H1 (cell line): ENCODE measurements around the gene FARS2. TPM values are rescaled to one million over a fixed set of nuclear protein-coding genes. Genes with fewer than 3 reads are reported as not detected.
A peak's percentile ranks its signal among the peaks of the same experiment; 100 is the strongest.

Source experiments
- CTCF ChIA-PET: fragments of 300-600 bp; sonication (Branson Sonifier 250); formaldehyde crosslinking; loops from one replicate; lab custom pipeline; 2021; ENCODE audit not compliant: partially characterized antibody; lab: Charles Lee
- POLR2A ChIA-PET: fragments of 300-600 bp; sonication (Branson Sonifier 250); formaldehyde crosslinking; loops from one replicate; lab custom pipeline; 2021; ENCODE audit warnings: inconsistent platforms; ENCODE audit not compliant: partially characterized antibody; lab: Charles Lee
- DNase-seq, 2 experiments: peaks; one replicate each; pipeline versions ENCODE4 v3.0.0 to v3.0.0-alpha.2; 2010 to 2022; ENCODE audit warnings: low spot score in 2 of 2, low read depth in 1 of 2, mixed read lengths in 1 of 2
- FAIRE-seq: peaks from 2 replicates; lab custom pipeline; 2011; peaks lifted over from hg19 to GRCh38; lab: Jason Lieb, UNC
- H2AFZ ChIP-seq: 2 replicates; pipeline ENCODE4 v1.8.1; 2012; ENCODE audit warnings: low read length, inconsistent platforms
- H2AK5ac ChIP-seq: 2 replicates; pipeline ENCODE4 v1.6.1; 2013; ENCODE audit warnings: low read depth, low read length
- H2BK120ac ChIP-seq: replicated peaks from 2 replicates; pipeline ENCODE3; 2013; ENCODE audit warnings: low read depth, low read length, inconsistent platforms
- H2BK12ac ChIP-seq: 2 replicates; pipeline ENCODE4 v1.6.1; 2013; ENCODE audit warnings: low read depth, low read length
- H2BK15ac ChIP-seq: 2 replicates; pipeline ENCODE4 v1.6.1; 2013; ENCODE audit warnings: low read length
- H2BK20ac ChIP-seq: 2 replicates; pipeline ENCODE4 v1.6.1; 2013; ENCODE audit warnings: low read length
- H2BK5ac ChIP-seq: 2 replicates; pipeline ENCODE4 v1.6.1; 2013; ENCODE audit warnings: low read depth, low read length
- H3K14ac ChIP-seq: 2 replicates; pipeline ENCODE4 v1.6.1; 2013; ENCODE audit warnings: inconsistent platforms; ENCODE audit not compliant: insufficient read length
- H3K18ac ChIP-seq: 2 replicates; pipeline ENCODE4 v1.6.1; 2013; ENCODE audit warnings: low read length; ENCODE audit errors: extremely low read depth
- H3K23ac ChIP-seq: 2 replicates; pipeline ENCODE4 v1.6.1; 2013; ENCODE audit warnings: inconsistent platforms; ENCODE audit not compliant: insufficient read length
- H3K23me2 ChIP-seq: 2 replicates; pipeline ENCODE4 v1.6.1; 2013; ENCODE audit warnings: low read depth, low read length
- H3K27ac ChIP-seq: 2 replicates; pipeline ENCODE4 v1.6.1; 2011; ENCODE audit warnings: low read depth, low read length, inconsistent platforms
- H3K27me3 ChIP-seq, 4 experiments: replicated peaks in 1 of 4; 1 replicate in 1 of 4; 2 replicates in 3 of 4; pipeline versions ENCODE4 v1.6.1 to v1.8.1; 2011 to 2013; ENCODE audit warnings: low read length in 3 of 4, mild to moderate bottlenecking in 3 of 4, inconsistent platforms in 2 of 4, mixed read lengths in 2 of 4, moderate library complexity in 1 of 4; ENCODE audit not compliant: control insufficient read depth in 3 of 4, insufficient read depth in 3 of 4; ENCODE audit errors: extremely low read depth in 1 of 4
- H3K36me3 ChIP-seq, 4 experiments: 2 replicates each; pipeline versions ENCODE4 v1.6.1 to v1.8.1; 2011 to 2013; ENCODE audit warnings: mild to moderate bottlenecking in 4 of 4, low read length in 3 of 4, moderate library complexity in 2 of 4, control low read depth in 1 of 4, inconsistent platforms in 1 of 4; ENCODE audit not compliant: insufficient read depth in 4 of 4, control insufficient read depth in 2 of 4
- H3K4ac ChIP-seq: replicated peaks from 2 replicates; pipeline ENCODE3; 2013; ENCODE audit warnings: low read length, low read depth, mixed read lengths, inconsistent platforms; ENCODE audit not compliant: insufficient read length
- H3K4me1 ChIP-seq, 4 experiments: replicated peaks in 1 of 4; 1 replicate in 1 of 4; 2 replicates in 3 of 4; pipeline versions ENCODE4 v1.6.1 to v1.8.1; 2011 to 2013; ENCODE audit warnings: low read length in 3 of 4, inconsistent platforms in 2 of 4, mixed read lengths in 1 of 4; ENCODE audit not compliant: insufficient read depth in 4 of 4, control insufficient read depth in 3 of 4
- H3K4me2 ChIP-seq, 2 experiments: 2 replicates each; pipeline versions ENCODE4 v1.6.1 to v1.8.1; 2011 to 2013; ENCODE audit warnings: low read depth in 2 of 2, low read length in 2 of 2, control low read depth in 1 of 2, inconsistent platforms in 1 of 2, mild to moderate bottlenecking in 1 of 2; ENCODE audit not compliant: insufficient read depth in 1 of 2
- H3K4me3 ChIP-seq, 4 experiments: fragments of 200-600, 300-600 bp in 1 of 4; sonication (generic), shearing (Covaris generic), sonication (Bioruptor Twin) in 1 of 4; 2 replicates each; pipeline versions ENCODE4 v1.5.1 to v1.8.1; 2011 to 2016; ENCODE audit warnings: low read length in 4 of 4, low read depth in 3 of 4, control low read depth in 2 of 4, inconsistent platforms in 2 of 4, mild to moderate bottlenecking in 2 of 4, mixed read lengths in 1 of 4, moderate library complexity in 1 of 4; ENCODE audit not compliant: insufficient read depth in 2 of 4; ENCODE audit errors: extremely low read depth in 1 of 4
- H3K56ac ChIP-seq: replicated peaks from 2 replicates; pipeline ENCODE3; 2013; ENCODE audit warnings: low read depth, mild to moderate bottlenecking, mixed read lengths, low read length, inconsistent platforms; ENCODE audit not compliant: insufficient read length
- H3K79me1 ChIP-seq: 2 replicates; pipeline ENCODE4 v1.6.1; 2013; ENCODE audit warnings: low read depth, low read length, control low read depth
- H3K79me2 ChIP-seq, 2 experiments: 2 replicates each; pipeline versions ENCODE4 v1.6.1 to v1.8.1; 2012 to 2013; ENCODE audit warnings: low read length in 2 of 2, mild to moderate bottlenecking in 2 of 2, inconsistent platforms in 1 of 2; ENCODE audit not compliant: insufficient read depth in 2 of 2, control insufficient read depth in 1 of 2
- H3K9ac ChIP-seq, 4 experiments: replicated peaks in 1 of 4; 1 replicate in 1 of 4; 2 replicates in 3 of 4; pipeline versions ENCODE4 v1.6.1 to v1.8.1; 2011 to 2013; ENCODE audit warnings: low read depth in 3 of 4, low read length in 3 of 4, control low read depth in 2 of 4, mild to moderate bottlenecking in 2 of 4, moderate library complexity in 2 of 4, inconsistent platforms in 1 of 4; ENCODE audit errors: extremely low read depth in 1 of 4
- H3K9me3 ChIP-seq, 2 experiments: 2 replicates each; pipeline versions ENCODE4 v1.6.1 to v1.8.1; 2012 to 2013; ENCODE audit warnings: mild to moderate bottlenecking in 2 of 2, moderate library complexity in 2 of 2, control low read depth in 1 of 2, inconsistent platforms in 1 of 2, low read depth in 1 of 2, low read length in 1 of 2, mixed read lengths in 1 of 2; ENCODE audit not compliant: insufficient read depth in 2 of 2
- H4K20me1 ChIP-seq, 2 experiments: replicated peaks in 1 of 2; 2 replicates each; pipeline versions ENCODE3 to v1.8.1; 2011 to 2013; ENCODE audit warnings: inconsistent platforms in 2 of 2, low read length in 2 of 2, mild to moderate bottlenecking in 1 of 2; ENCODE audit not compliant: insufficient read depth in 2 of 2, control insufficient read depth in 1 of 2
- H4K5ac ChIP-seq: 2 replicates; pipeline ENCODE4 v1.6.1; 2013; ENCODE audit warnings: low read length, low read depth, mixed read lengths, inconsistent platforms; ENCODE audit not compliant: insufficient read length
- H4K8ac ChIP-seq: 2 replicates; pipeline ENCODE4 v1.8.0; 2013; ENCODE audit warnings: mild to moderate bottlenecking, moderate library complexity, low read length, inconsistent platforms; ENCODE audit not compliant: insufficient read depth; ENCODE audit errors: extremely low read depth
- H4K91ac ChIP-seq: replicated peaks from 2 replicates; pipeline ENCODE3; 2013; ENCODE audit warnings: low read length, mixed read lengths, inconsistent platforms; ENCODE audit not compliant: insufficient read length
- CEBPB ChIP-seq: IDR thresholded peaks from 2 replicates; pipeline ENCODE4 v1.6.1; 2012; ENCODE audit warnings: low read depth, low read length
- EGR1 ChIP-seq: IDR thresholded peaks from 2 replicates; pipeline ENCODE4 v1.6.1; 2011; ENCODE audit warnings: low read depth, low read length, borderline replicate concordance
- GTF2F1 ChIP-seq: IDR thresholded peaks from 2 replicates; pipeline ENCODE4 v1.6.1; 2012; ENCODE audit warnings: low read depth, low read length, improper control_type of control experiment, borderline replicate concordance
- JUND ChIP-seq: IDR thresholded peaks from 2 replicates; pipeline ENCODE4 v1.6.1; 2011; ENCODE audit warnings: mild to moderate bottlenecking, improper control_type of control experiment, low read length
- RAD21 ChIP-seq, 2 experiments: IDR thresholded peaks in 1 of 2; conservative IDR thresholded peaks in 1 of 2; 2 replicates each; pipeline ENCODE4 v1.6.1; 2011; ENCODE audit warnings: low read depth in 2 of 2, low read length in 2 of 2, improper control_type of control experiment in 1 of 2, inconsistent platforms in 1 of 2, mild to moderate bottlenecking in 1 of 2, moderate library complexity in 1 of 2
- SIX5 ChIP-seq: IDR thresholded peaks from 2 replicates; pipeline ENCODE4 v1.6.1; 2011; ENCODE audit warnings: mild to moderate bottlenecking, low read depth, low read length
- TCF12 ChIP-seq: IDR thresholded peaks from 2 replicates; pipeline ENCODE4 v1.6.1; 2011; ENCODE audit warnings: low read depth, mild to moderate bottlenecking, low read length
- WGBS, 2 experiments: shearing (Covaris generic) in 1 of 2; methylation state at CpG; one replicate each; pipeline versions ENCODE4 v1.1.6 to v1.1.7; 2013 to 2015; ENCODE audit warnings: low lambda C conversion rate in 2 of 2, mixed read lengths in 2 of 2, inconsistent platforms in 1 of 2, low coverage in 1 of 2, missing lambda C conversion rate in 1 of 2; ENCODE audit not compliant: insufficient replicate concordance in 2 of 2, insufficient coverage in 1 of 2, insufficient read length in 1 of 2; ENCODE audit errors: extremely low coverage in 1 of 2, missing lambda C conversion rate in 1 of 2; 5-methylcytosine and 5-hydroxymethylcytosine counted together
- polyA plus RNA-seq, 7 experiments: library from polyadenylated mRNA; depleted of rRNA in 3 of 7; stranded (reverse) in 5 of 7; unstranded in 2 of 7; fragments of >200 nt in 5 of 7; fragments of 200-250 nt in 2 of 7; gene quantifications; 1 replicate in 5 of 7; 2 replicates in 1 of 7; 4 replicates in 1 of 7; pipeline versions ENCODE4 v1.2.1 to v1.2.3, GENCODE V29; 2011 to 2013; ENCODE audit warnings: missing spikeins in 2 of 7, mixed read lengths in 2 of 7
- total RNA-seq: library from RNA; stranded (reverse); fragmentation: NEBNext Ultra II Directional; extraction: Animal tissue kit (Norgen Biotek cat#: 25700); gene quantifications from 2 replicates; pipeline ENCODE4 v1.2.1, GENCODE V29; 2021
- TF ChIP-seq, protein P1 (sequence below), 3 experiments: IDR thresholded peaks; 1 replicate in 2 of 3; 2 replicates in 1 of 3; pipeline versions ENCODE4 v1.5.1 to v1.6.1; 2011; ENCODE audit warnings: low read length in 3 of 3, mild to moderate bottlenecking in 3 of 3, inconsistent platforms in 2 of 3, low read depth in 1 of 3, moderate library complexity in 1 of 3; ENCODE audit not compliant: insufficient read depth in 1 of 3; ENCODE audit errors: control extremely low read depth in 1 of 3

FARS2 gene
- total and polyA plus RNA-seq, 2 of the 8 experiments (the other 6 are each of a cell fraction or from before 2014, with no cell fraction given), result 11.7 to 14.4 TPM

DNA sequence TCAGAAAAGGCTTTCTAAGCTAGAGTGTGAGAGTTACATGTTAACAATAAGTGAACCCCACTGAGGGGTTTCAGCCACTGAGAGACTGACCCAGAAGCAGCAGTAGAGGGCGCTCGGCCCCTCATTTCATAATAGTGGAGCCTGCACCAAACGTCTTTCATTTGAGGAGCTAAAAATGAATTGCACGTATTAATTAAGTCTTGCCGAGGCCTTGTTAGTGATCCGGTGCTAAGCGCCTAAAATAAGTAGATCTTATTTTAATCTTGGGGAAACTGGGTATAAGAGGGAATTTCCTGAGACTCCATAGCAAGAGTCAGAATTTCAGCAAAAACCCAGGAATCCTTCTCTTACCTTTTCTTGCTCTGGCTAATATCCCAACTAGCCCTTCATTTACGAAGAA, 209.7 kb downstream of the FARS2 start:
- no peaks in the 10 kb centered on the region for H3K27me3 ChIP-seq
- peak overlapping the region in 1 of 2 experiments; percentile 25; a peak in 1 of 4 replicates for H3K4me2 ChIP-seq
- ChIA-PET POLR2A (no interaction called here), CTCF (interaction anchor here (0.6 to 4.0 kb wide), 61 partner anchors 9 to 1076 kb away, joined by 3 to 36 read pairs (median 4); partner anchors contain the start of gene NRN1)
- no peak overlapping the region; a peak in 1 of 8 replicates for H3K4me3 ChIP-seq
- no peak overlapping the region for H4K91ac ChIP-seq
- no peaks in the 10 kb centered on the region for H3K9me3 ChIP-seq
- no peak overlapping the region for H3K27ac ChIP-seq
- no peak overlapping the region for H2AFZ ChIP-seq
- H3K56ac ChIP-seq, result no peak overlapping the region
- H3K4ac ChIP-seq, result no peak overlapping the region
- DNase-seq, result peak in 1 of 2 experiments; percentile 27
- H3K23me2 ChIP-seq, result no peaks in the 10 kb centered on the region
- H2BK12ac ChIP-seq, result no peak overlapping the region
- no peak for FAIRE-seq
- H3K79me1 ChIP-seq, result no peaks in the 10 kb centered on the region; the same call in 1 of the 2 replicates
- H3K18ac ChIP-seq, result no peak overlapping the region
- peaks cover 7 to 25% (median 15%) of the 10 kb centered on the region in 4 experiments; a peak in 5 of 7 replicates for H3K4me1 ChIP-seq
- no peak overlapping the region for H2BK15ac ChIP-seq
- H3K36me3 ChIP-seq, result no peaks in the 10 kb centered on the region
- H2BK120ac ChIP-seq, result no peak overlapping the region
- no peak overlapping the region for H3K9ac ChIP-seq
- H3K23ac ChIP-seq, result no peak overlapping the region
- TF ChIP-seq, protein P1, sequence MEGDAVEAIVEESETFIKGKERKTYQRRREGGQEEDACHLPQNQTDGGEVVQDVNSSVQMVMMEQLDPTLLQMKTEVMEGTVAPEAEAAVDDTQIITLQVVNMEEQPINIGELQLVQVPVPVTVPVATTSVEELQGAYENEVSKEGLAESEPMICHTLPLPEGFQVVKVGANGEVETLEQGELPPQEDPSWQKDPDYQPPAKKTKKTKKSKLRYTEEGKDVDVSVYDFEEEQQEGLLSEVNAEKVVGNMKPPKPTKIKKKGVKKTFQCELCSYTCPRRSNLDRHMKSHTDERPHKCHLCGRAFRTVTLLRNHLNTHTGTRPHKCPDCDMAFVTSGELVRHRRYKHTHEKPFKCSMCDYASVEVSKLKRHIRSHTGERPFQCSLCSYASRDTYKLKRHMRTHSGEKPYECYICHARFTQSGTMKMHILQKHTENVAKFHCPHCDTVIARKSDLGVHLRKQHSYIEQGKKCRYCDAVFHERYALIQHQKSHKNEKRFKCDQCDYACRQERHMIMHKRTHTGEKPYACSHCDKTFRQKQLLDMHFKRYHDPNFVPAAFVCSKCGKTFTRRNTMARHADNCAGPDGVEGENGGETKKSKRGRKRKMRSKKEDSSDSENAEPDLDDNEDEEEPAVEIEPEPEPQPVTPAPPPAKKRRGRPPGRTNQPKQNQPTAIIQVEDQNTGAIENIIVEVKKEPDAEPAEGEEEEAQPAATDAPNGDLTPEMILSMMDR (IDR thresholded peaks at IDR 0.05; ENCODE audit: control extremely low read depth in 1 of 3, insufficient read depth in 1 of 3, low read depth in 1 of 3, low read length in 3 of 3), result peak; percentile 67 to 78 (median 68)
- peak; percentile 51; the same call in 1 of the 2 replicates for TF ChIP-seq CEBPB
- TF ChIP-seq SIX5, result no peak
- TF ChIP-seq RAD21 (IDR thresholded peaks at IDR 0.05 in 1 of 2, conservative IDR thresholded peaks at IDR 0.05 in 1 of 2; ENCODE audit: low read depth in 2 of 2, low read length in 2 of 2), result peak; percentile 85 to 87
- no peak for TF ChIP-seq TCF12
- TF ChIP-seq EGR1, result no peak
- no peak for TF ChIP-seq GTF2F1
- TF ChIP-seq JUND, result no peak
- no peak overlapping the region for H2AK5ac ChIP-seq
- no peak overlapping the region for H2BK20ac ChIP-seq
- no peak overlapping the region for H2BK5ac ChIP-seq
- 12% methylated on average over 8 of the region's 8 CpGs; no CpG with 5 or more reads in 1 of the 2 experiments for WGBS, 2 experiments
- H3K79me2 ChIP-seq, result no peaks in the 10 kb centered on the region
- no peak overlapping the region for H3K14ac ChIP-seq
- no peak overlapping the region for H4K5ac ChIP-seq
- no peaks in the 10 kb centered on the region for H4K20me1 ChIP-seq
- H4K8ac ChIP-seq, result no peak overlapping the region
